Caco-2 (cell line): ENCODE results near the gene DCUN1D3. TPM values are rescaled to one million over a fixed set of nuclear protein-coding genes. Genes with fewer than 3 reads are reported as not detected.
A peak's percentile ranks its signal among the peaks of the same experiment; 100 is the strongest.

Experiments used
- BruUV-seq: library from RNA; stranded (reverse); fragments of 400-500 nt; replicated peaks from 2 replicates; lab custom pipeline; 2021; lab: Mats Ljungman, UMichigan
- CTCF ChIA-PET: fragments of 300-600 bp; sonication (Branson Sonifier 250); formaldehyde crosslinking; loops from one replicate; lab custom pipeline; 2022; ENCODE audit warnings: antibody characterized with exemption; lab: Charles Lee
- POLR2A ChIA-PET: fragments of 300-600 bp; sonication (Branson Sonifier 250); formaldehyde crosslinking; loops from one replicate; lab custom pipeline; 2022; ENCODE audit warnings: antibody characterized with exemption; lab: Charles Lee
- DNase-seq, 2 experiments: peaks; one replicate each; pipeline versions ENCODE4 v3.0.0 to v3.0.0-alpha.2; 2020 to 2022
- H3K27me3 ChIP-seq: replicated peaks from 2 replicates; pipeline ENCODE4 v1.6.0; 2011; ENCODE audit warnings: low read length; ENCODE audit not compliant: control insufficient read depth, insufficient read depth
- H3K36me3 ChIP-seq: 2 replicates; pipeline ENCODE4 v1.5.1; 2011; ENCODE audit warnings: low read length; ENCODE audit not compliant: control insufficient read depth, insufficient read depth
- H3K4me1 ChIP-seq: fragments of 250-450 bp; sonication (Bioruptor Pico); 2 replicates; pipeline ENCODE4 v1.5.1; 2020; ENCODE audit warnings: mild to moderate bottlenecking
- H3K4me3 ChIP-seq: 2 replicates; pipeline ENCODE4 v1.5.1; 2011; ENCODE audit warnings: low read depth, mild to moderate bottlenecking, control low read depth, low read length
- H3K9me3 ChIP-seq: fragments of 250-450 bp; sonication (Bioruptor Pico); 2 replicates; pipeline ENCODE4 v1.5.1; 2020; ENCODE audit warnings: mild to moderate bottlenecking, moderate library complexity
- H3K27ac Mint-ChIP-seq: one replicate; pipeline ENCODE4 v1.8.0; 2022; ENCODE audit warnings: mixed read lengths; ENCODE audit not compliant: unreplicated experiment
- H3K27me3 Mint-ChIP-seq: one replicate; pipeline ENCODE4 v1.8.0; 2022; ENCODE audit warnings: mixed read lengths; ENCODE audit not compliant: insufficient read depth, unreplicated experiment
- H3K36me3 Mint-ChIP-seq: one replicate; pipeline ENCODE4 v1.8.0; 2022; ENCODE audit warnings: mild to moderate bottlenecking, mixed read lengths; ENCODE audit not compliant: insufficient read depth, unreplicated experiment
- H3K4me1 Mint-ChIP-seq: one replicate; pipeline ENCODE4 v1.8.0; 2022; ENCODE audit warnings: low read depth, mixed read lengths; ENCODE audit not compliant: unreplicated experiment
- H3K4me3 Mint-ChIP-seq: one replicate; pipeline ENCODE4 v1.8.0; 2022; ENCODE audit warnings: mild to moderate bottlenecking, moderate library complexity, mixed read lengths; ENCODE audit not compliant: unreplicated experiment
- H3K9me3 Mint-ChIP-seq: one replicate; pipeline ENCODE4 v1.8.0; 2022; ENCODE audit warnings: mixed read lengths; ENCODE audit not compliant: unreplicated experiment
- intact Hi-C: fragments of 100-400 bp; cut with micrococcal nuclease; formaldehyde crosslinking; loops from one replicate; pipeline ENCODE4 v1.10.0; 2022; ENCODE audit not compliant: unreplicated experiment
- total RNA-seq: library from RNA; stranded (reverse); gene quantifications from 2 replicates; pipeline ENCODE4 v1.2.3, GENCODE V29; 2022
- TF ChIP-seq, protein P1 (sequence below), 2 experiments: fragments of 200-600 bp in 1 of 2; IDR thresholded peaks; 1 replicate in 1 of 2; 2 replicates in 1 of 2; pipeline versions ENCODE4 v1.5.1 to v1.8.0; 2011 to 2022; ENCODE audit warnings: antibody characterized with exemption in 1 of 2, control low read depth in 1 of 2, inconsistent platforms in 1 of 2, low read depth in 1 of 2, low read length in 1 of 2, mild to moderate bottlenecking in 1 of 2, moderate library complexity in 1 of 2; ENCODE audit not compliant: insufficient read depth in 1 of 2, severe bottlenecking in 1 of 2, unreplicated experiment in 1 of 2

DCUN1D3 gene
- total RNA-seq, 1 experiment from 2014 or later: 19.2 TPM

DNA sequence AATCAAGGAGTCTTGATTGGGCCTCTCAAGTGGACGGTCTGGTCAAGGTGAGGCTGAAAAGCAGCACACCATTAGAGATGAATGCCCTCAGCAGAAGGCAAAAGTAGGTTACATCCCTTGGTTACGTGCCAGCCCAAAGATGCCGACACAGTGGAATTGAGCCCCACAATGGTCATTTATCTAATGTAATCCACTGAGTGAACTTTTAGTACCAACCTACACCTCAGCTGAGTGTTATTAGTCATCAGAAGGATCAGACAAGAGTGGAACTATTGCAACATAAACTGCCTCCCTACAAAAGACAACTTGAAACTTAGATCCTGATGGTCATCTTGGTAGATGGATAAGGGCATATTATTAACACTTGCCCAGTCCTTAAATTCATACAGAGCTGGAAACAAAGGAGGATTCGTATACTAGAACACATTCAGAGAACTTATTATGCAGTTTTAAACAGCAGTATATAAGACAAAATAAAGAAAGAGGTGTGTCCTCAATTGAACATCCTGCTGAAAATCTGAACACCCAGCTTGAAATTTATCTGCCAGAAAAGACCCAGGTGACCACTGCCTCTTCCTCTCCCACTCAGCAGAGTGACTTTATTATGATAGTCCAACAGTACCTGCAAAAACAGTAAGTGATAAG, 2.8 kb downstream of the DCUN1D3 start:
- TF ChIP-seq, protein P1, sequence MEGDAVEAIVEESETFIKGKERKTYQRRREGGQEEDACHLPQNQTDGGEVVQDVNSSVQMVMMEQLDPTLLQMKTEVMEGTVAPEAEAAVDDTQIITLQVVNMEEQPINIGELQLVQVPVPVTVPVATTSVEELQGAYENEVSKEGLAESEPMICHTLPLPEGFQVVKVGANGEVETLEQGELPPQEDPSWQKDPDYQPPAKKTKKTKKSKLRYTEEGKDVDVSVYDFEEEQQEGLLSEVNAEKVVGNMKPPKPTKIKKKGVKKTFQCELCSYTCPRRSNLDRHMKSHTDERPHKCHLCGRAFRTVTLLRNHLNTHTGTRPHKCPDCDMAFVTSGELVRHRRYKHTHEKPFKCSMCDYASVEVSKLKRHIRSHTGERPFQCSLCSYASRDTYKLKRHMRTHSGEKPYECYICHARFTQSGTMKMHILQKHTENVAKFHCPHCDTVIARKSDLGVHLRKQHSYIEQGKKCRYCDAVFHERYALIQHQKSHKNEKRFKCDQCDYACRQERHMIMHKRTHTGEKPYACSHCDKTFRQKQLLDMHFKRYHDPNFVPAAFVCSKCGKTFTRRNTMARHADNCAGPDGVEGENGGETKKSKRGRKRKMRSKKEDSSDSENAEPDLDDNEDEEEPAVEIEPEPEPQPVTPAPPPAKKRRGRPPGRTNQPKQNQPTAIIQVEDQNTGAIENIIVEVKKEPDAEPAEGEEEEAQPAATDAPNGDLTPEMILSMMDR (IDR thresholded peaks at IDR 0.05; ENCODE audit: insufficient read depth in 1 of 2, low read depth in 1 of 2, low read length in 1 of 2, severe bottlenecking in 1 of 2, unreplicated experiment in 1 of 2): no peak
- Mint-ChIP-seq H3K4me3 (no peak overlapping the region), H3K36me3 (peaks cover 63% of the 10 kb centered on the region), H3K4me1 (peaks cover 31% of the 10 kb centered on the region), H3K27me3 (no peaks in the 10 kb centered on the region), H3K27ac (no peak overlapping the region), H3K9me3 (no peaks in the 10 kb centered on the region)
- intact Hi-C loops: no loop called here
- DNase-seq: no peak
- H3K4me3 ChIP-seq: no peak overlapping the region
- no peaks in the 10 kb centered on the region; the same call in 1 of the 2 replicates for H3K36me3 ChIP-seq
- BruUV-seq: no TSS peak
- peaks cover 21% of the 10 kb centered on the region for H3K4me1 ChIP-seq
- CTCF ChIA-PET: no interaction called here
- POLR2A ChIA-PET: interaction anchor here (0.5 to 0.6 kb wide), 2 partner anchors 8 to 151 kb away, joined by 5 read pairs; no protein-coding TSS in a partner anchor
- H3K9me3 ChIP-seq: no peaks in the 10 kb centered on the region
- no peaks in the 10 kb centered on the region for H3K27me3 ChIP-seq

DNA sequence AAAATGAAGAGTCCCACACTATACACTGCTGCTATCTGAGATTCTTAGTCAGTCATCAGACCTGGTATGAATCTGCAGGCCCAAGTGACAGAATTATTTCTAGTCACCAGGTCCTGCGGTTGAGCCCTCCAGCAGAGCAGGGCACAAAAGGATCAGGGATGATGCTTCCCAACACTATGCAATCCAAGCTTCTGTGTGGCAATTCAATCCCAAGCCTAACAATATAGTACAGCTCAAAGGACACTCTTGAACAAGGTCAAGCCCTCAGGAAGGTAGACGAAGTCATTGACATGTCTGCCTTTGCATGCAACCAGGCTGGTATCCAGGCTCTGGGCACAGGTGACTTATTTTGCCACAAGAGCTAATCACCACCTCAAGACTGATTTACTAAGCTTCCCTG, 5.8 kb downstream of the DCUN1D3 start:
- DNase-seq: no peak
- ChIA-PET POLR2A (no interaction called here), CTCF (no interaction called here)
- Histone ChIP-seq H3K4me3 (no peak overlapping the region), H3K27me3 (no peaks in the 10 kb centered on the region), H3K4me1 (peaks cover 22% of the 10 kb centered on the region), H3K36me3 (no peaks in the 10 kb centered on the region; the same call in 1 of the 2 replicates), H3K9me3 (no peaks in the 10 kb centered on the region)
- BruUV-seq: no TSS peak
- Mint-ChIP-seq H3K4me1 (peaks cover 17% of the 10 kb centered on the region), H3K9me3 (no peaks in the 10 kb centered on the region), H3K27ac (no peak overlapping the region), H3K4me3 (no peak overlapping the region), H3K36me3 (peaks cover 51% of the 10 kb centered on the region), H3K27me3 (no peaks in the 10 kb centered on the region)
- TF ChIP-seq, protein P1 (IDR thresholded peaks at IDR 0.05; ENCODE audit: insufficient read depth in 1 of 2, low read depth in 1 of 2, low read length in 1 of 2, severe bottlenecking in 1 of 2, unreplicated experiment in 1 of 2): no peak
- intact Hi-C loops: no loop called here

DNA sequence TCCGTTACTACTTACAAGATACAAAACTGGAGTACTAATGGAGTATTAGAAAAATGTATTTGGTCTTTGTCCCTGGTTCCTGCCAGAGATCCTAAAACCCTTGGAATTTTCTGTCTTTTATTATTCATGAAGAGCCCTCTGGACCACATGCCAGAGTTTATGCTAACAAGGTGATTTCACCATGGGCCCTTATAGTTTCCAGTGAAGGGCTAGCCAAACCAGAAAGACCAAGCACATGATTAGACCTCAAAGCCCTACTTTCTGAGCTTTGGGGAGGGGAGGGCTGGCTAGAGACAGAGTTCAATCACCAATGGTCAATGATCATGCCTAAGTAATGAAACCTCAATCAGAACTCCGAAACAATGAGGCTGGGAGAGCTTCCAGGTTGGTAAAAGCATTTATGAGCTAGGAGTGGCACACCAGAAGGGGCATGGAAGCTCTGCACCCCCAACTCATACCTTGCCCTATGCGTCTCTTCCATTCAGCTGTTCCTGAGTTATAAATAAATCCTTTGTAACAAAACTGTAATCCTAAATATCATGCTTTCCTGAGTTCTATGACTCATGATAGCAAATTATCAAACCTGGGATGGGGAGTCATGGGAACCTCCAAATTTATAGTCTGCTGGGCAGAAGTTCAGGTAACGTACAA, 10.4 kb downstream of the DCUN1D3 start:
- no peaks in the 10 kb centered on the region; the same call in 1 of the 2 replicates for H3K36me3 ChIP-seq
- no peaks in the 10 kb centered on the region for H3K9me3 ChIP-seq
- CTCF ChIA-PET: interaction anchor here (0.9 kb wide), 1 partner anchor 11 kb away, joined by 3 read pairs; the partner anchor contains the start of gene LYRM1
- no TSS peak for BruUV-seq
- Mint-ChIP-seq H3K27me3 (no peaks in the 10 kb centered on the region), H3K9me3 (no peaks in the 10 kb centered on the region), H3K4me3 (no peak overlapping the region), H3K4me1 (no peaks in the 10 kb centered on the region), H3K36me3 (peaks cover 25% of the 10 kb centered on the region), H3K27ac (no peak overlapping the region)
- DNase-seq: peak in 1 of 2 experiments; percentile 32
- peaks cover 21% of the 10 kb centered on the region for H3K4me1 ChIP-seq
- POLR2A ChIA-PET: interaction anchor here (0.7 to 1.5 kb wide), 2 partner anchors 7 to 10 kb away, joined by 5 to 7 read pairs; partner anchors contain the start of genes DCUN1D3 and LYRM1
- intact Hi-C loops: no loop called here
- H3K4me3 ChIP-seq: no peak overlapping the region
- TF ChIP-seq, protein P1 (IDR thresholded peaks at IDR 0.05; ENCODE audit: insufficient read depth in 1 of 2, low read depth in 1 of 2, low read length in 1 of 2, severe bottlenecking in 1 of 2, unreplicated experiment in 1 of 2): no peak
- H3K27me3 ChIP-seq: no peaks in the 10 kb centered on the region
